ENCODE measurements around the gene ENOPH1. TPM values are rescaled to one million over a fixed set of nuclear protein-coding genes. Genes with fewer than 3 reads are reported as not detected.

Gene ENOPH1
- polyA plus RNA-seq, 1 donor from 2014 or later = 159 TPM

- TF ChIP-seq TAF1 (IDR thresholded peaks at IDR 0.05; ENCODE audit: low read depth) (no peak), POLR2AphosphoS5 (IDR thresholded peaks at IDR 0.05) (no peak), SMC3 (conservative IDR thresholded peaks at IDR 0.05; ENCODE audit: poor library complexity) (no peak)
These were observed 49.2 kb downstream of the ENOPH1 start (continued) for GRCh38 chr4:82479562-82479961.

GRCh38 chr4:82480771-82481505, 50.5 kb downstream of the ENOPH1 start:
- Histone ChIP-seq H4K20me1 (ENCODE audit: insufficient read depth) (no peaks in the 10 kb centered on the region), H3K4me3 (ENCODE audit: low read length) (no peak overlapping the region), H3K36me3 (ENCODE audit: insufficient read depth, low read length) (no peaks in the 10 kb centered on the region), H3K9me2 (ENCODE audit: insufficient read depth, low read length) (no peaks in the 10 kb centered on the region), H3K79me2 (replicated peaks; ENCODE audit: insufficient read depth, low read length) (no peaks in the 10 kb centered on the region), H3K9me3 (ENCODE audit: low read length) (no peaks in the 10 kb centered on the region), H3K27me3 (ENCODE audit: insufficient read depth, low read depth, low read length) (no peaks in the 10 kb centered on the region), H3F3A (ENCODE audit: insufficient read depth, low read length, poor library complexity, severe bottlenecking) (no peaks in the 10 kb centered on the region), H2AFZ (ENCODE audit: low read depth, low read length) (no peak overlapping the region), H3K9ac (ENCODE audit: low read length) (no peak overlapping the region), H3K27ac (ENCODE audit: low read length) (no peak overlapping the region), H3K4me2 (ENCODE audit: low read length) (no peak overlapping the region)
- TF ChIP-seq SMC3 (conservative IDR thresholded peaks at IDR 0.05; ENCODE audit: poor library complexity) (no peak), POLR2AphosphoS5 (IDR thresholded peaks at IDR 0.05) (no peak), RAD21 (conservative IDR thresholded peaks at IDR 0.05) (no peak), TAF1 (IDR thresholded peaks at IDR 0.05; ENCODE audit: low read depth) (no peak), REST (IDR thresholded peaks at IDR 0.05; ENCODE audit: borderline replicate concordance) (no peak), EP300 (conservative IDR thresholded peaks at IDR 0.05; ENCODE audit: poor library complexity, severe bottlenecking) (no peak), CTCF (IDR thresholded peaks at IDR 0.05; ENCODE audit: poor library complexity, severe bottlenecking) (no peak), EZH2 (IDR thresholded peaks at IDR 0.05; ENCODE audit: borderline replicate concordance, insufficient read depth, low read length, poor library complexity, severe bottlenecking) (no peak), MXI1 (conservative IDR thresholded peaks at IDR 0.05; ENCODE audit: poor library complexity, severe bottlenecking) (no peak)

GRCh38 chr4:82481506-82481840, 51.1 kb downstream of the ENOPH1 start:
- no peaks in the 10 kb centered on the region for H3K36me3 ChIP-seq (ENCODE audit: insufficient read depth, low read length)
- H2AFZ ChIP-seq (ENCODE audit: low read depth, low read length) = no peak overlapping the region
- H3K9ac ChIP-seq (ENCODE audit: low read length) = no peak overlapping the region
- no peak overlapping the region for H3K27ac ChIP-seq (ENCODE audit: low read length)
- no peaks in the 10 kb centered on the region for H3K9me3 ChIP-seq (ENCODE audit: low read length)
- no peaks in the 10 kb centered on the region for H3K9me2 ChIP-seq (ENCODE audit: insufficient read depth, low read length)
- H3K79me2 ChIP-seq (replicated peaks; ENCODE audit: insufficient read depth, low read length) = no peaks in the 10 kb centered on the region
- no peaks in the 10 kb centered on the region for H3K27me3 ChIP-seq (ENCODE audit: insufficient read depth, low read depth, low read length)
- no peaks in the 10 kb centered on the region for H4K20me1 ChIP-seq (ENCODE audit: insufficient read depth)
- no peaks in the 10 kb centered on the region for H3F3A ChIP-seq (ENCODE audit: insufficient read depth, low read length, poor library complexity, severe bottlenecking)
- TF ChIP-seq REST (IDR thresholded peaks at IDR 0.05; ENCODE audit: borderline replicate concordance) = no peak
- TF ChIP-seq SMC3 (conservative IDR thresholded peaks at IDR 0.05; ENCODE audit: poor library complexity) = no peak
- TF ChIP-seq EZH2 (IDR thresholded peaks at IDR 0.05; ENCODE audit: borderline replicate concordance, insufficient read depth, low read length, poor library complexity, severe bottlenecking) = no peak
- TF ChIP-seq CTCF (IDR thresholded peaks at IDR 0.05; ENCODE audit: poor library complexity, severe bottlenecking) = no peak
- TF ChIP-seq RAD21 (conservative IDR thresholded peaks at IDR 0.05) = no peak
- TF ChIP-seq TAF1 (IDR thresholded peaks at IDR 0.05; ENCODE audit: low read depth) = no peak
- TF ChIP-seq MXI1 (conservative IDR thresholded peaks at IDR 0.05; ENCODE audit: poor library complexity, severe bottlenecking) = no peak
- no peak for TF ChIP-seq POLR2AphosphoS5 (IDR thresholded peaks at IDR 0.05)
- no peak overlapping the region for H3K4me3 ChIP-seq (ENCODE audit: low read length)
- no peak overlapping the region for H3K4me2 ChIP-seq (ENCODE audit: low read length)
